GM08714 (cell line): ENCODE results near the gene PLCD4.

Source experiments
- H3K4me3 ChIP-seq: fragments of 200-500 bp; sonication (Bioruptor generic); 2 replicates; pipeline ENCODE4 v1.5.1; 2014; ENCODE audit warnings: mild to moderate bottlenecking, low read length, inconsistent platforms
- ZNF274 ChIP-seq: IDR thresholded peaks from 2 replicates; pipeline ENCODE4 v1.6.1; 2012; ENCODE audit warnings: mild to moderate bottlenecking, low read depth, low read length

The PLCD4 gene

DNA sequence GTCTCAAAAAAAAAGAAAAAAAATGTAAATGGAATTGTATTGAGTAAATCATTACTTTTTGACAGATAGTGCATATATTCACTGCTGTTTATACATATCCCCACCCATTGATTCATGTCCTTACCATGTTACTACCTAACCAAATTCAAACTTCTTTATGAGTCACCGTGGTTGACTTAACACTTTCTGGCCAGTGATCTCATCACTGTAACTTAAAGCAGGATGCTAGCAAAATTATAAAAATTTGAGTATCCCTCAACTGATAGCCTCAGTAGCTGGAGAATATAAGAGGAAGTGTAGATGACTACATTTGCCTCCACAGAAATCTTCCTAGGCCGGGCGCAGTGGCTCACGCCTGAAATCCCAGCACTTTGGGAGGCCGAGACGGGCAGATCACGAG is 25.6 kb upstream of the PLCD4 start:
- H3K4me3 ChIP-seq: no peak overlapping the region
- no peak for TF ChIP-seq ZNF274

DNA sequence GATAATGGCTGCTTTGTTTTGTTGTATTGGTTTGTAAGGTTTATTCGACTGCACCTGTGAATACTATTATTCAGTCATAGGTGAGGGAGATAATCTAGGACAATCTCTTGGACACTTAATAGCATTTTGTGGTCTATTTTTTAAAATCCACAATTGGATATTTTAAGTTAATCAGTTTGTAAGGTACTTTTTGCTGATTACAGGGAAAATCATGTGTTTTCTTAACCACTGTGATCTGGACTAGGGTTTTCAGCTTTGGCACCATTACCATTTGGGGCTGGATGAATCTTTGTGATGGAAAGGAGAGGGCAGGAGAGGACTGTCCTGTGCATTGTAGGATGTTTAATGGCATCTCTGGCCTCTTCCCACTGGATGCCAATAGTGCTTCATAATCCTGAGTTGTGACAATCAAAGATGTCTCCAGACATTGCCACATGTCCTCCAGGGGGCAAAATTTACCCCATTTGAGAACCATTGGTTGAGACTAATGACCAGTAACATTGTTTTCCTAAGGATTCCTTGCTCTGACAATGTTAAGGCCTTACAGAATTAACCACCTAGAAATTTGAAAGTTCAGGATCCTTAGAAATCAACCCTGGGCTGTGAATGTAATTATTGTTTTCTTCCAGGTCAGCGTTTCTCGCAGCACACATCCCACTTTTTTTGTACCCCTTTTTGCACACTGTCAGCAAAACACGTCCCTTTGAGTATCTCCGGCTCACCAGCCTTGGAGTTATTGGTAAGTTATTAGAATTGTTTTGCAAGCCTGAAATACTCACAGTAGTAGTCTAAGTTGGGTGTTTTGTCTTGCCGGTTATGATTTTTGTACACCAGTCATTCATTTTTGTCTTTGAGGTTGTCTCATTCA is 23.5 kb upstream of the PLCD4 start:
- H3K4me3 ChIP-seq: no peak overlapping the region
- TF ChIP-seq ZNF274: no peak

DNA sequence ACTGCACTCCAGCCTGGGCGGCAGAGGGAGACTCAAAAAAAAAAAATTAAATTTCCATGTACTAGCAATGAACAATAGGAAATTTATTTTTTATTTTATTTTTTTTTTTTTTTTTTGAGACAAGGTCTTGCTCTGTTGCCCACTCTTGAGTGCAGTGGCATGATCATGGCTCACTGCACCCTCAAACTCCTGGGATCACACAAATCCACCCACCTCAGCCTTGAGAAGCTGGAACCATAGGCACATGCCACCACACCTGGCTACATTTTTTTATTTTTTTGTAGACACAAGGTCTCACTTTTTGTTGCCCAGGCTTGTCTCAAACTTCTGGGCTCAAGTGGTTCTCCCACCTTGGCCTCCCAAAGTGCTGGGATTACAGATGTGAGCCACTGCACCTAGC is 22.2 kb upstream of the PLCD4 start:
- no peak for TF ChIP-seq ZNF274

DNA sequence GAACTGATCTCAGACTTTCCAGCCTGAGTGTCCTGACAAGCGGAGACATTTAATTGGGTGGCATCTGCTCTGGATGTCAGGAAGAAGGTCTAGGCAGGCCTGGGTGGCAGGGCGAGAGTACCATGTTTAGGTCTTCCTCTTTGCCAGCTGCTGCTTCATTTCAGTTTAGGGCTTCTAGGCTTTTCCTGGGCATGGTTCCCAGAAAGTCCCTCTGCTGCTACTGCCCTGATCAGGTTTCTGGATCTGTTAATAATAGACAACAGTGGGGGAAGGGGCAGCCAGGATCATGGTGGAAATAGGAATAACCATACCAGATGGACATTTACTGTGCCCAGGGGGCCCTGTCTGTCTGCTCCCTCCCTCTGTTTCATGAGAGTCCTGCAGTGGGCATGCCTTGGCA is 2.3 kb upstream of the PLCD4 start:
- H3K4me3 ChIP-seq: no peak overlapping the region
- no peak for TF ChIP-seq ZNF274

More for the DNA sequence above, 22.2 kb upstream of the PLCD4 start:
- H3K4me3 ChIP-seq: no peak overlapping the region

DNA sequence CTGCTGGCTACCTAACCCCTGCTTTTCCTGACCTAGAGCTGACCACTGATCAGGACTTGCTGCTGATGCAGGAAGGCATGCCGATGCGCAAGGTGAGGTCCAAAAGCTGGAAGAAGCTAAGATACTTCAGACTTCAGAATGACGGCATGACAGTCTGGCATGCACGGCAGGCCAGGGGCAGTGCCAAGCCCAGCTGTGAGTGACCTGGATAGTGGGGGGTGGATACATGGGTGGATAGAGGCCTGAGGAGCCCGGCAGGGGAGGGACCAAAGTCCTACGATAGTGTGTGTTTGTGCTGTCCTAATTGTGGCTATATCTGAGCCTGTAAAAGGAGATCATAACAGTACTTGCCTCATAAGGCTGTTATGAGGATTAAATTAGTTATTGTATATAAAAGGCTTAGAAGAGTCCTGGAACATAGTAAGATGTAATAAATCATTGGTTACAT is 8.2 kb downstream of the PLCD4 start:
- no peak for TF ChIP-seq ZNF274
- H3K4me3 ChIP-seq: no peak overlapping the region

DNA sequence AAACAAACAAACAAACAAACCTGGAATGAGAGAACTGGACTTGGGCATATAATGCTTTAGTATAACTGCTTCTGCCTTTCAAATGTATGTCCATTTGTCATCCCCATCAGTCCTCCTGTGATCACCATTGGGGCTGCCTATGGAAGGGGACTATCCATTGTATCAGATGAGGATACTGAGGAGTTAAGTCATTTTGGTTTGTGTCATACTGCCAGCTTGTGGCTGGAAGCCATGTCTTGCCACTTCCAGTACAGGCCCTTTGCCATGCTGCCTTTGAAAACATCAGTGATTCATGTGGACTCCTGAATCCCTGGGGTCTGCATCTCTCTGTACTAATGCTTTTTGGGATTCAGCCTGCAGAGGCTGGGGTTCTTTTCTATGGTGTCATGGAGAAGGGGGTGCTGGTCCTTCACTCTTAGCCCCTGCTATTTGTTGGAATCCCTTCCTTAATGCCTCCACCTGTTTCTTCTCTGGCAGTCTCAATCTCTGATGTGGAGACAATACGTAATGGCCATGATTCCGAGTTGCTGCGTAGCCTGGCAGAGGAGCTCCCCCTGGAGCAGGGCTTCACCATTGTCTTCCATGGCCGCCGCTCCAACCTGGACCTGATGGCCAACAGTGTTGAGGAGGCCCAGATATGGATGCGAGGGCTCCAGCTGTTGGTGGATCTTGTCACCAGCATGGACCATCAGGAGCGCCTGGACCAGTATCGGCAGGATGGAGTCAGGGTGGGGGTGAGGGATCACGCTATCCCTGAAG is 10.6 kb downstream of the PLCD4 start:
- no peak overlapping the region for H3K4me3 ChIP-seq
- no peak for TF ChIP-seq ZNF274

DNA sequence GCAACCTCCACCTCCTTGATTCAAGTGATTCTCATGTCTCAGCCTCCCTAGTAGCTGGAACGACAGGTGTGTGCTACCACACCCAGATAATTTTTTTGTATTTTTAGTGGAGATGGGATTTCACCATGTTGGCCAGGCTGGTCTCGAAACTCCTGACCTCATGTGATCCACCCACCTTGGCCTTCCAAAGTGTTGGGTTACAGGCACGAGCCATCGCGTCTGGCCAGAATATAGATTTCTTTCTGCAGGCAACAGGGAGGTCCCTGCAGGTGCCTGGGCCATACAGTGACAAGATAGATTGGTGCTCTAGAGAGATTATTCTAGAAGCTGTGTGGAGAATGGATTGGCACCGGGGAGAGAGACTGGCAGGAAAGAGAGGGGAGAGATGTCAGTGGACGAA is 13.3 kb downstream of the PLCD4 start:
- TF ChIP-seq ZNF274: no peak
- H3K4me3 ChIP-seq: no peak overlapping the region

DNA sequence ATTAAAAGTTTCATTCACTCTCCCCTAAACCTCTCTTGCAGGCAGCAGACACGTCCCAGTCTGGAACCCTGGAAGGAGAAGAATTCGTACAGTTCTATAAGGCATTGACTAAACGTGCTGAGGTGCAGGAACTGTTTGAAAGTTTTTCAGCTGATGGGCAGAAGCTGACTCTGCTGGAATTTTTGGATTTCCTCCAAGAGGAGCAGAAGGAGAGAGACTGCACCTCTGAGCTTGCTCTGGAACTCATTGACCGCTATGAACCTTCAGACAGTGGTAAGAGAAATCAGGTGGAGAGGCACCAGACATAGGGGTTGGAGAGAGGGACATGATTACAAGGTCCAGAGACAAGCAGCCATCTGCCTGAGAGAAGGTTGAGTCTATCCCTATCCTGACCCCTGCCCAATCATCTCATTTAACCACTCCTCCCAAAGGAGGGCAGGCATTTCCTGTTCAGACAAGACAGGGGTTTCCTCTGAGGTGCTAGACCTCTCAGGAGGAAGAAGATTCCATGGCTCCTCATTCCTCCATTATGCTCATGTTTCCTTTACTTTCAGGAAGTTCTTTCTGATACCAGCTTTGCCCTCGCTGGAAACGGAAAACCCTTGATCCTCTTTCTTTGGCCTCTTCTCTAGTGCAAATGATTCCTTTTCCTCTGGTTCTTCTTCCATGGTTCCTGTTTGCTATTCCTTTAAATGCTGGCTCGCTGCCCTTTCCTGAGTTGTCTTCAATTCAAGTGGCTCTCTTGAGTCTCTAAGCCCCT is 15.1 kb downstream of the PLCD4 start:
- no peak for TF ChIP-seq ZNF274
- no peak overlapping the region for H3K4me3 ChIP-seq

DNA sequence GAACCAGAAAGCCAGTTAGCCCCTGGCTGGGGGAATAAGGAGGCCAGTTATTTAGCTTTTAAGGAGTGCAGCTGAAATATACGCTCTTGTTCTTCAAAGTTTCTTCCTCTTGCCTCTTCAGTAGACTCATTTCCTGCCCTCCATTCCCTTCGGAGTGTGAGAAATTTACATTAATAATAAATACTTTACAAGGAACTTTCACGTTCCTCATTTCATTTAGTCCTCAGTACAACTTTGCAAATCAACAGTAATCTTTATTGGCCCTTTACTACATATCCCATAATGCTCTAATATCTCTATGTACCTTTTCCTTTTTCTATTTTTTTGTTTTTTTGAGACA is 15.6 kb downstream of the PLCD4 start:
- no peak for TF ChIP-seq ZNF274
- H3K4me3 ChIP-seq: no peak overlapping the region

DNA sequence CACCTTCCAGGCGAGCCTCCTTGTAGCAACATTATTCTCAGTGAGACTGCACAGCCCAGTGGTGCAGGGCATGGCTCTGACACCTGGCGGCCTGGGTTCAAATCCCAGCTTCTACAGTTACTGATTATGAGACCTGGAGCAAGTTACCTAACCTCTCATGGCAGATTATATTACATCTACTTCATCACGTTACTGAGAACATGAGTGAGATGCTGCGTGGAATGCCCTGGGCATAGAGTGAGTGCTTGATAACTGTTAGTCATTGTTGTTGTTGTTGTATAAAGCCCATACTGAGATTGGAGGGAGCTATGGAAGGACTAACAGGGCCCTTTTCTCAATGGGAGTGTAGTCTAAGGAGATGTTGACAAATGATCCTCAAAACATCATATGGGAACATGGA is 18.7 kb downstream of the PLCD4 start:
- no peak for TF ChIP-seq ZNF274
- H3K4me3 ChIP-seq: no peak overlapping the region

DNA sequence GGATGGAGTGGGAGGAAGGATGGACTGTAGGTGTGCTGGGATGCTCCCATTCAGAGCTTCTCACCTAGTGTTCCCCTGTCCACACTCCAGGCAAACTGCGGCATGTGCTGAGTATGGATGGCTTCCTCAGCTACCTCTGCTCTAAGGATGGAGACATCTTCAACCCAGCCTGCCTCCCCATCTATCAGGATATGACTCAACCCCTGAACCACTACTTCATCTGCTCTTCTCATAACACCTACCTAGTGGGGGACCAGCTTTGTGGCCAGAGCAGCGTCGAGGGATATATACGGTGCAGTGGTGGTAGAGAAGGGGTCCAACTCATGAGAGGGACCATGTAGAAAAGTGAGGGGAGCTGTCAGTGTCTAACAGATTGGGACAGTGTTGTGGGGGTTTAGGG is 20.2 kb downstream of the PLCD4 start:
- TF ChIP-seq ZNF274: no peak
- H3K4me3 ChIP-seq: no peak overlapping the region

DNA sequence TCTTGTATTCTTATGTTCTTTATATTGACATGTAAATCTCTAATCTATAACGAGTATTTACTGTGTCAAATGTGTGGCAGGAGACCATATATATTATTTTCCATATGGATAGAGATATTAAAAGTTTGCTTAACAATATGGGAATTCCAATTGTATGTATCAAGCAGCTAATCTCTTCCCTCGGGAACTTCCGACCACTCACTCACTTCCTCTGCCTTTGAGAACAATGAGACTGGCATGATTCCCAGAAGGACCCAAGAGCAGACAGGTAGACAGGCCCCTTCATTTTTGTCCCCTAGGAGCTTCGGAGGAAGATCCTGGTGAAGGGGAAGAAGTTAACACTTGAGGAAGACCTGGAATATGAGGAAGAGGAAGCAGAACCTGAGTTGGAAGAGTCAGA is 24.1 kb downstream of the PLCD4 start:
- TF ChIP-seq ZNF274: no peak
- no peak overlapping the region for H3K4me3 ChIP-seq

DNA sequence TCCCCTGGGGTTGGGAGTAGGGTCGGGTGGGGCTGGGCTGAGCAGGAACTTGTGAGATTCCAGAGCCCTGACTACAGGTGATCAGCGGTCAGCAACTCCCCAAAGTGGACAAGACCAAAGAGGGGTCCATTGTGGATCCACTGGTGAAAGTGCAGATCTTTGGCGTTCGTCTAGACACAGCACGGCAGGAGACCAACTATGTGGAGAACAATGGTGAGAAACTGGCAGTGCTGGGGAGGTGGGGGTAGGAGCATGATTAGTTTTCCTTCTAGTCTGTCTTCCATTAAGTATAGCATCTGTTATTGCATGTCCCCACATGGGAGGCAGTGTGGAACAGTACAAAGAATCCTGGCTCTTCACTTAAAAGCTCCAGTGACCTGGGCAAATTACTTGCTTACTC is 28.0 kb downstream of the PLCD4 start:
- H3K4me3 ChIP-seq: no peak overlapping the region
- TF ChIP-seq ZNF274: no peak

DNA sequence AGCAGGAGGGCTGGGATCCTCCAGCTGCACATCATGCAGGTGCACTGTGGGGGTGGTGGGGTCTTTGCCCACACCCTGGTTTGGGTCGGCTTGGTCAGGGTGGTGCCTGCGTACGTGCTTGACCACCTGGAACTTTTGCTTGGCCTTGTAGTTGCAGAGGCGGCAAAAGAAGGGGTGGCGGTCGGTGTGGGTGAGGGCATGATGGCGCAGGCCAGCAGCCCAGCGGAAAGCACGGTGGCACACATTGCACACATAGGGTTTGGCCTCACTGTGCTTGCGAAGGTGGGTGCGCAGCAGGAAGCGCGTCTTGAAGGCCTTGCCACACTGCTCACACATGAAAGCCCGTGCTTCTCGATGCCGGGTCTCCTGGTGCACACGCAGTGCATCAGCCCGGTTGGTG is 30.7 kb downstream of the PLCD4 start:
- no peak for TF ChIP-seq ZNF274
- H3K4me3 ChIP-seq: no peak overlapping the region
